Heart left ventricle (tissue), 13 donors: Measurements from ENCODE around the gene POLR2L.

ENCODE experiments used
- CTCF ChIP-seq, 12 donors: fragments of 200-600 bp; sonication (generic) in 4 of 12; IDR thresholded peaks; one replicate each; pipeline versions ENCODE4 v1.5.0 to v1.8.0; 2018 to 2022; ENCODE audit warnings: antibody characterized with exemption in 12 of 12, mild to moderate bottlenecking in 5 of 12
- POLR2A ChIP-seq, 2 donors: fragments of 450-650 bp; IDR thresholded peaks; one replicate each; pipeline ENCODE4 v1.6.1; 2017; ENCODE audit warnings: antibody characterized with exemption in 2 of 2, mild to moderate bottlenecking in 2 of 2, moderate library complexity in 2 of 2
- donor health status: ischemic (EF 13 %, LVEDD 7.1; RV severe dilation, severe dysfunction).
- donor health status: DM: no; HTN: yes; CAD: no.
- donor health status: DM: no; HTN: no; CAD: no.
- donor health status: ischemic (EF 25% LVEDD 6.9; RV normal size, moderate dysfunction).
- donor health status: ischemic (EF 25% LVEDD 5.7; RV mildly dilated, moderate dysfunction).
- donor health status: ischemic (EF 35%, LVEDD 5.7; RV mildly dilated, moderate dysfunction).
- donor health status: nonischemic (EF 11% LVEDD 7.7; RV severe dilation, severe dysfunction).
- donor health status: DM: yes; HTN: yes; CAD: no.
- donor health status: PGD.
- donor health status: ischemic (EF 29% LVEDD 5.4; RV normal size, mild dysfunction).
- donor health status: nonischemic (EF 23%, LVEDD 6.1; RV moderate dilation, normal function).

GRCh38 chr11:850775-851763 lies 8.7 kb upstream of the POLR2L start:
- TF ChIP-seq CTCF (IDR thresholded peaks at IDR 0.05) (no peak), POLR2A (IDR thresholded peaks at IDR 0.05) (no peak)
